HepG2 (cell line): ENCODE results near the gene MCMBP. TPM values are rescaled to one million over a fixed set of nuclear protein-coding genes. Genes with fewer than 3 reads are reported as not detected.

ENCODE experiments used
- ATAC-seq: fragments of 200-7000 bp; cut with Tn5 transposase; 3 replicates; pipeline ENCODE4 v1.9.1; 2020; ENCODE audit warnings: mild to moderate bottlenecking, moderate library complexity
- BruUV-seq: library from RNA; stranded (reverse); fragments of 400-500 nt; replicated peaks from 2 replicates; lab custom pipeline; 2021; lab: Mats Ljungman, UMichigan
- CTCF ChIA-PET: fragments of 300-600 bp; formaldehyde crosslinking; extraction: SDS; loops from one replicate; lab custom pipeline; 2021; ENCODE audit warnings: low total read pairs, inconsistent platforms, low intra/inter-chr PET ratio; lab: Yijun Ruan, JAX
- POLR2A ChIA-PET: fragments of 350-600 bp; sonication (Branson Sonifier 250); formaldehyde crosslinking; loops from one replicate; lab custom pipeline; 2020; ENCODE audit warnings: antibody characterized with exemption, inconsistent platforms; lab: Yijun Ruan, JAX
- DNase-seq: peaks from one replicate; pipeline ENCODE4 v3.0.0-alpha.2; 2015; ENCODE audit warnings: low spot score
- FAIRE-seq: peaks from 3 replicates; lab custom pipeline; 2011; peaks lifted over from hg19 to GRCh38; lab: Jason Lieb, UNC
- H2AFZ ChIP-seq: one replicate; pipeline ENCODE4 v1.6.1; 2011; ENCODE audit warnings: low read length, inconsistent platforms
- H3K27ac ChIP-seq: fragments of 300-600 bp; 3 replicates; pipeline ENCODE4 v1.8.0; 2011; ENCODE audit warnings: mixed run types, mild to moderate bottlenecking, mixed read lengths, low read length, inconsistent platforms; ENCODE audit not compliant: insufficient read depth; ENCODE audit errors: extremely low read length
- H3K27me3 ChIP-seq, 2 experiments: fragments of 200-600 bp in 1 of 2; 2 replicates in 1 of 2; 3 replicates in 1 of 2; pipeline versions ENCODE4 v1.6.0 to v1.8.0; 2011; ENCODE audit warnings: low read length in 2 of 2, mild to moderate bottlenecking in 2 of 2, moderate library complexity in 2 of 2, inconsistent platforms in 1 of 2; ENCODE audit not compliant: insufficient read depth in 2 of 2, control insufficient read depth in 1 of 2
- H3K36me3 ChIP-seq, 2 experiments: fragments of 200-600 bp in 1 of 2; replicated peaks in 1 of 2; 2 replicates in 1 of 2; 3 replicates in 1 of 2; pipeline versions ENCODE4 v1.5.1 to v1.8.0; 2011; ENCODE audit warnings: low read length in 2 of 2, inconsistent platforms in 1 of 2; ENCODE audit not compliant: insufficient read depth in 2 of 2, control insufficient read depth in 1 of 2
- H3K4me1 ChIP-seq: 2 replicates; pipeline ENCODE4 v1.5.1; 2012; ENCODE audit warnings: low read length, inconsistent platforms; ENCODE audit not compliant: insufficient read depth
- H3K4me2 ChIP-seq: 2 replicates; pipeline ENCODE4 v1.6.0; 2011; ENCODE audit warnings: low read depth, low read length, inconsistent platforms
- H3K4me3 ChIP-seq, 3 experiments: fragments of 200-600 bp in 1 of 3; sonication (generic), shearing (Covaris generic) in 1 of 3; replicated peaks in 1 of 3; 2 replicates each; pipeline ENCODE4 v1.5.1; 2011 to 2016; ENCODE audit warnings: low read length in 3 of 3, inconsistent platforms in 2 of 3, low read depth in 2 of 3, mild to moderate bottlenecking in 2 of 3, control low read depth in 1 of 3, mixed read lengths in 1 of 3; ENCODE audit not compliant: insufficient read depth in 1 of 3
- H3K79me2 ChIP-seq: one replicate; pipeline ENCODE4 v1.6.1; 2011; ENCODE audit warnings: low read length, inconsistent platforms; ENCODE audit not compliant: insufficient read depth
- H3K9ac ChIP-seq: 2 replicates; pipeline ENCODE4 v1.6.0; 2011; ENCODE audit warnings: mild to moderate bottlenecking, low read depth, low read length, inconsistent platforms; ENCODE audit not compliant: insufficient read depth
- H3K9me3 ChIP-seq: 2 replicates; pipeline ENCODE4 v1.5.1; 2012; ENCODE audit warnings: mild to moderate bottlenecking, low read length
- H4K20me1 ChIP-seq: 2 replicates; pipeline ENCODE4 v1.6.0; 2011; ENCODE audit warnings: inconsistent platforms, mild to moderate bottlenecking, low read length, moderate library complexity; ENCODE audit not compliant: insufficient read depth
- ARHGAP35 ChIP-seq: sonication (generic); formaldehyde crosslinking; IDR thresholded peaks from 2 replicates; pipeline ENCODE4 v1.9.0; 2022; ENCODE audit warnings: mild to moderate bottlenecking, inconsistent platforms, moderate library complexity, missing genetic modification reagents, borderline replicate concordance
- CBX1 ChIP-seq: IDR thresholded peaks from one replicate; pipeline ENCODE4 v1.6.1; 2016; ENCODE audit warnings: antibody characterized with exemption, low read depth
- CBX2 ChIP-seq, 2 experiments: fragments of 200-600 bp in 1 of 2; sonication (generic); formaldehyde crosslinking in 1 of 2; IDR thresholded peaks; 2 replicates each; pipeline versions ENCODE4 v1.7.0 to v1.8.1; 2018 to 2022; ENCODE audit warnings: low read depth in 2 of 2, low read length in 1 of 2, mild to moderate bottlenecking in 1 of 2, missing genetic modification reagents in 1 of 2
- EHMT2 ChIP-seq: fragments of 200-600 bp; sonication (generic); IDR thresholded peaks from 2 replicates; pipeline ENCODE4 v1.7.0; 2017; ENCODE audit warnings: antibody characterized with exemption, low read depth, low read length, borderline replicate concordance
- GPN1 ChIP-seq: sonication (generic); formaldehyde crosslinking; IDR thresholded peaks from 2 replicates; pipeline ENCODE4 v1.5.1; 2020; ENCODE audit warnings: missing genetic modification reagents, borderline replicate concordance
- HNRNPK ChIP-seq: fragments of 200-400 bp; formaldehyde crosslinking; IDR thresholded peaks from 2 replicates; pipeline ENCODE4 v1.6.1; 2018; ENCODE audit warnings: low read length, low read depth, moderate library complexity, mild to moderate bottlenecking; ENCODE audit not compliant: poor library complexity, severe bottlenecking
- HOXD1 ChIP-seq: sonication (generic); formaldehyde crosslinking; IDR thresholded peaks from 2 replicates; pipeline ENCODE4 v1.5.0; 2020; ENCODE audit warnings: missing genetic modification reagents
- IRF2 ChIP-seq: IDR thresholded peaks from 2 replicates; pipeline ENCODE4 v1.6.1; 2018; ENCODE audit warnings: missing genetic modification reagents, missing compliant biosample characterization
- MEIS2 ChIP-seq: sonication (generic); formaldehyde crosslinking; IDR thresholded peaks from 2 replicates; pipeline ENCODE4 v1.9.0; 2021; ENCODE audit warnings: mild to moderate bottlenecking, missing genetic modification reagents
- MTA3 ChIP-seq: sonication (generic); formaldehyde crosslinking; IDR thresholded peaks from 2 replicates; pipeline ENCODE4 v1.4.0; 2020; ENCODE audit warnings: missing genetic modification reagents
- NFIB ChIP-seq: sonication (generic); formaldehyde crosslinking; IDR thresholded peaks from 2 replicates; pipeline ENCODE4 v1.9.0; 2021; ENCODE audit warnings: missing genetic modification reagents, mild to moderate bottlenecking, borderline replicate concordance
- REL ChIP-seq: sonication (generic); formaldehyde crosslinking; conservative IDR thresholded peaks from 2 replicates; pipeline ENCODE4 v1.8.0; 2022; ENCODE audit warnings: mild to moderate bottlenecking, missing genetic modification reagents, moderate library complexity
- REPIN1 ChIP-seq: sonication (generic); formaldehyde crosslinking; IDR thresholded peaks from 2 replicates; pipeline ENCODE4 v1.8.0; 2022; ENCODE audit warnings: missing genetic modification reagents, low read depth, mild to moderate bottlenecking, borderline replicate concordance
- RFX5 ChIP-seq: IDR thresholded peaks from 2 replicates; pipeline ENCODE4 v1.6.1; 2011; ENCODE audit warnings: low read depth, low read length, improper control_type of control experiment
- TOE1 ChIP-seq: sonication (generic); formaldehyde crosslinking; IDR thresholded peaks from 2 replicates; pipeline ENCODE4 v1.4.0; 2020; ENCODE audit warnings: mild to moderate bottlenecking, missing genetic modification reagents
- U2AF2 ChIP-seq: fragments of 200-400 bp; formaldehyde crosslinking; IDR thresholded peaks from 2 replicates; pipeline ENCODE4 v1.6.1; 2017; ENCODE audit warnings: low read depth, mild to moderate bottlenecking, low read length
- ZFY ChIP-seq: sonication (generic); formaldehyde crosslinking; IDR thresholded peaks from 2 replicates; pipeline ENCODE4 v1.4.0; 2020; ENCODE audit warnings: missing genetic modification reagents
- ZNF101 ChIP-seq: sonication (generic); formaldehyde crosslinking; IDR thresholded peaks from 2 replicates; pipeline ENCODE4 v1.4.0; 2020; ENCODE audit warnings: mild to moderate bottlenecking, low read depth, missing genetic modification reagents, borderline replicate concordance
- ZNF263 ChIP-seq: sonication (generic); formaldehyde crosslinking; IDR thresholded peaks from 2 replicates; pipeline ENCODE4 v1.4.0; 2020; ENCODE audit warnings: missing genetic modification reagents
- WGBS: methylation state at CpG from one replicate; pipeline ENCODE4 v1.1.6; 2017; ENCODE audit warnings: low lambda C conversion rate; 5-methylcytosine and 5-hydroxymethylcytosine counted together
- in situ Hi-C: cut with HindIII; loops from 2 replicates; pipeline ENCODE4 v1.10.0; 2017; ENCODE audit warnings: low pct_unique_long_range_greater_than_20kb; ENCODE audit not compliant: extremely low pct_ligation_motif_present
- intact Hi-C: fragments of 100-400 bp; cut with micrococcal nuclease; formaldehyde crosslinking; loops from one replicate; pipeline ENCODE4 v1.10.0; 2022; ENCODE audit not compliant: unreplicated experiment
- polyA plus RNA-seq, 8 experiments: library from polyadenylated mRNA; depleted of rRNA in 3 of 8; stranded (reverse) in 7 of 8; unstranded in 1 of 8; fragments of >200 nt; fragmentation: Illumina TruSeq in 4 of 8; extraction: Trizol in 4 of 8; gene quantifications; 2 replicates each; pipeline versions ENCODE4 v1.2.1 to v1.2.3, GENCODE V29; 2011 to 2016; ENCODE audit warnings: low read depth in 4 of 8, missing spikeins in 1 of 8, mixed read lengths in 1 of 8; ENCODE audit not compliant: insufficient read depth in 1 of 8
- total RNA-seq, 5 experiments: library from RNA; depleted of rRNA; stranded (reverse); fragments of >200 nt; fragmentation: Illumina TruSeq; extraction: Trizol; gene quantifications; 2 replicates each; pipeline ENCODE4 v1.2.3, GENCODE V29; 2016; ENCODE audit warnings: low read depth in 1 of 5
- TF ChIP-seq, protein P1 (sequence below): sonication (generic); formaldehyde crosslinking; IDR thresholded peaks from 2 replicates; pipeline ENCODE4 v1.5.0; 2020; ENCODE audit warnings: mild to moderate bottlenecking, missing genetic modification reagents
- TF ChIP-seq, protein P2 (sequence below): sonication (generic); formaldehyde crosslinking; IDR thresholded peaks from 2 replicates; pipeline ENCODE4 v1.5.0; 2020; ENCODE audit warnings: missing genetic modification reagents, mild to moderate bottlenecking, borderline replicate concordance
- TF ChIP-seq, protein P3 (sequence below): sonication (generic); formaldehyde crosslinking; IDR thresholded peaks from 2 replicates; pipeline ENCODE4 v1.5.1; 2020; ENCODE audit warnings: missing genetic modification reagents, mild to moderate bottlenecking, borderline replicate concordance

Gene MCMBP
- total and polyA plus RNA-seq, 2 of the 13 experiments (the other 11 are each of a cell fraction or from before 2014, with no cell fraction given): 35.7 to 62.4 TPM

DNA sequence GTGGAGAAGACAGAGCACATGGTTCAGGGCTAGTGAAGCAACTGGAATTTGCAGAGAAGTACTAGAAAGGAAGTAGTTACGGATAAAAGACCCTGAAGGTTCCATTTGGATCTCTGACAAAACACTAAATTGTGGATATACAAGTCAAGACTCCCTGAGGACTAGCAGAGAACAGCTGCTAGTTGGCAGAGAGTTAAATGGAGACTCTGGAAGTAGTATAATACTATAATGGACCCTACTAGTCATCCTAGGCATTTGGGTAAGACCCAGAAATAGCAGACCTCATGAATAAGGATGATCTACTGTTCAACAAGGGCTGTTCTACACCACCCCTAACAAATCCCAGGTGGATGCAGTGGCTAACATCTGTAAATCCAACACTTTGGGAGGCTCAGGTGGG is 19.1 kb downstream of the MCMBP start (continued):
- TF ChIP-seq, protein P1, sequence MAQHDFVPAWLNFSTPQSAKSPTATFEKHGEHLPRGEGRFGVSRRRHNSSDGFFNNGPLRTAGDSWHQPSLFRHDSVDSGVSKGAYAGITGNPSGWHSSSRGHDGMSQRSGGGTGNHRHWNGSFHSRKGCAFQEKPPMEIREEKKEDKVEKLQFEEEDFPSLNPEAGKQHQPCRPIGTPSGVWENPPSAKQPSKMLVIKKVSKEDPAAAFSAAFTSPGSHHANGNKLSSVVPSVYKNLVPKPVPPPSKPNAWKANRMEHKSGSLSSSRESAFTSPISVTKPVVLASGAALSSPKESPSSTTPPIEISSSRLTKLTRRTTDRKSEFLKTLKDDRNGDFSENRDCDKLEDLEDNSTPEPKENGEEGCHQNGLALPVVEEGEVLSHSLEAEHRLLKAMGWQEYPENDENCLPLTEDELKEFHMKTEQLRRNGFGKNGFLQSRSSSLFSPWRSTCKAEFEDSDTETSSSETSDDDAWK (CRISPR knock-in tag): no peak
- TF ChIP-seq GPN1 (CRISPR knock-in tag): no peak
- no peak for TF ChIP-seq ARHGAP35 (CRISPR knock-in tag)
- no peak for TF ChIP-seq U2AF2
- no peak for TF ChIP-seq TOE1 (CRISPR knock-in tag)
- no peak for TF ChIP-seq REL (CRISPR knock-in tag)
- no peak for TF ChIP-seq EHMT2
- TF ChIP-seq MTA3 (CRISPR knock-in tag): no peak
- no peak for TF ChIP-seq MEIS2 (CRISPR knock-in tag)

DNA sequence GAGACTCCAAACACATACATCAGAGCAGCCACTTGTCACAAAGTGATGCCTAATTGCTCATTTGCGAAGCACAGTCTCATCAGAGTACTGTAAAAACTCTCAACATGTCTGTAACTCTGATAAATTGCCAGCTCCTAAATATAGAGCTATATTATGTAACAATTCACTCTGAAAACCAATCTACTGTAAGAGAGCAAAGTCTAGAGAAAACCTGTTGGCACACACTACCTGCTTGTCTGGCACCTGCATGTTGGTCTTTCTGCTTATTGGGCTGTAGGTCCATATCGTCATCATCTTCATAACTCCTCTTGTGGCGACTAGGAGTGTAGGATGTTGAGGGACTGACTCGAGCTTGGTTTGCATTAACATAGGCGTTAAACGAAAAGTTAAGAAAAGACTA is 19.8 kb downstream of the MCMBP start:
- H2AFZ ChIP-seq: no peak overlapping the region
- peaks cover 2% of the 10 kb centered on the region for H3K4me1 ChIP-seq
- H3K4me3 ChIP-seq: no peak overlapping the region
- H4K20me1 ChIP-seq: no peaks in the 10 kb centered on the region
- 96% methylated on average over 6 of the region's 6 CpGs for WGBS
- in situ Hi-C loops (no loop called here), intact Hi-C loops (no loop called here)
- no peak for DNase-seq
- CTCF ChIA-PET: no interaction called here
- no peaks in the 10 kb centered on the region; a peak in 1 of 5 replicates for H3K27me3 ChIP-seq
- no TSS peak for BruUV-seq
- TF ChIP-seq HOXD1 (CRISPR knock-in tag) (no peak), RFX5 (no peak), ZNF101 (CRISPR knock-in tag) (no peak), ZFY (CRISPR knock-in tag) (no peak), CBX2 (IDR thresholded peaks at IDR 0.05; ENCODE audit: low read depth, low read length) (no peak), CBX2 (CRISPR knock-in tag; IDR thresholded peaks at IDR 0.05; ENCODE audit: low read depth) (no peak), IRF2 (CRISPR knock-in tag) (no peak), U2AF2 (no peak), ZNF263 (CRISPR knock-in tag) (no peak), NFIB (CRISPR knock-in tag) (no peak), HNRNPK (no peak), REPIN1 (CRISPR knock-in tag) (no peak), CBX1 (no peak)
- TF ChIP-seq, protein P2, sequence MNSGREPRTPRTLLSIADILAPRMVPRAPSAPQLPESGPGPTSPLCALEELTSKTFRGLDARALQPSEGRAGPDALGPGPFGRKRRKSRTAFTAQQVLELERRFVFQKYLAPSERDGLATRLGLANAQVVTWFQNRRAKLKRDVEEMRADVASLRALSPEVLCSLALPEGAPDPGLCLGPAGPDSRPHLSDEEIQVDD: no peak
- TF ChIP-seq, protein P3, sequence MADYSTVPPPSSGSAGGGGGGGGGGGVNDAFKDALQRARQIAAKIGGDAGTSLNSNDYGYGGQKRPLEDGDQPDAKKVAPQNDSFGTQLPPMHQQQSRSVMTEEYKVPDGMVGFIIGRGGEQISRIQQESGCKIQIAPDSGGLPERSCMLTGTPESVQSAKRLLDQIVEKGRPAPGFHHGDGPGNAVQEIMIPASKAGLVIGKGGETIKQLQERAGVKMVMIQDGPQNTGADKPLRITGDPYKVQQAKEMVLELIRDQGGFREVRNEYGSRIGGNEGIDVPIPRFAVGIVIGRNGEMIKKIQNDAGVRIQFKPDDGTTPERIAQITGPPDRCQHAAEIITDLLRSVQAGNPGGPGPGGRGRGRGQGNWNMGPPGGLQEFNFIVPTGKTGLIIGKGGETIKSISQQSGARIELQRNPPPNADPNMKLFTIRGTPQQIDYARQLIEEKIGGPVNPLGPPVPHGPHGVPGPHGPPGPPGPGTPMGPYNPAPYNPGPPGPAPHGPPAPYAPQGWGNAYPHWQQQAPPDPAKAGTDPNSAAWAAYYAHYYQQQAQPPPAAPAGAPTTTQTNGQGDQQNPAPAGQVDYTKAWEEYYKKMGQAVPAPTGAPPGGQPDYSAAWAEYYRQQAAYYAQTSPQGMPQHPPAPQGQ (CRISPR knock-in tag): no peak
- POLR2A ChIA-PET: no interaction called here
- no peak for FAIRE-seq
- ATAC-seq: no peak
- no peak overlapping the region for H3K4me2 ChIP-seq
- no peaks in the 10 kb centered on the region for H3K9me3 ChIP-seq
- peaks cover 3% of the 10 kb centered on the region for H3K79me2 ChIP-seq
- no peak overlapping the region for H3K27ac ChIP-seq
- no peak overlapping the region for H3K9ac ChIP-seq
- H3K36me3 ChIP-seq: peaks cover 15 to 75% of the 10 kb centered on the region in 2 experiments
